WTC11 (cell line): ENCODE results near the gene LAMA3. TPM values are rescaled to one million over a fixed set of nuclear protein-coding genes. Genes with fewer than 3 reads are reported as not detected.
A peak's percentile ranks its signal among the peaks of the same experiment; 100 is the strongest.

Experiments
- ATAC-seq: fragments of 200-7000 bp; cut with Tn5 transposase; 2 replicates; pipeline ENCODE4 v1.10.0; 2021; ENCODE audit warnings: mild to moderate bottlenecking, moderate library complexity
- CTCF ChIA-PET: fragments of 300-600 bp; sonication (Branson Sonifier 250); formaldehyde crosslinking; loops from one replicate; lab custom pipeline; 2021; ENCODE audit warnings: antibody characterized with exemption; lab: Charles Lee
- POLR2A ChIA-PET: fragments of 350-600 bp; sonication (Branson Sonifier 250); formaldehyde crosslinking; loops from one replicate; lab custom pipeline; 2021; ENCODE audit warnings: antibody characterized with exemption; lab: Charles Lee
- DNase-seq: peaks from one replicate; pipeline ENCODE4 v3.0.0; 2021; ENCODE audit warnings: low spot score
- H3K27ac Mint-ChIP-seq: 2 replicates; pipeline ENCODE4 v1.8.0; 2021; ENCODE audit warnings: mixed read lengths
- H3K27me3 Mint-ChIP-seq: 2 replicates; pipeline ENCODE4 v1.8.0; 2021; ENCODE audit warnings: low read depth, mild to moderate bottlenecking, moderate library complexity, mixed read lengths
- H3K36me3 Mint-ChIP-seq: 2 replicates; pipeline ENCODE4 v1.8.0; 2021; ENCODE audit warnings: mixed read lengths
- H3K4me1 Mint-ChIP-seq: 2 replicates; pipeline ENCODE4 v1.8.0; 2022; ENCODE audit warnings: mixed read lengths
- H3K4me3 Mint-ChIP-seq: 2 replicates; pipeline ENCODE4 v1.8.0; 2021; ENCODE audit warnings: mild to moderate bottlenecking, moderate library complexity, mixed read lengths
- H3K9me3 Mint-ChIP-seq: 2 replicates; pipeline ENCODE4 v1.8.0; 2021; ENCODE audit warnings: mixed read lengths
- ELF4 ChIP-seq: sonication (generic); formaldehyde crosslinking; IDR thresholded peaks from 2 replicates; pipeline ENCODE4 v1.8.1; 2022; ENCODE audit warnings: low read depth, mild to moderate bottlenecking, moderate library complexity, missing genetic modification reagents
- FOXJ3 ChIP-seq: sonication (generic); formaldehyde crosslinking; IDR thresholded peaks from 2 replicates; pipeline ENCODE4 v1.9.0; 2021; ENCODE audit warnings: missing genetic modification reagents, mild to moderate bottlenecking, borderline replicate concordance
- FOXP1 ChIP-seq: sonication (generic); formaldehyde crosslinking; IDR thresholded peaks from 2 replicates; pipeline ENCODE4 v1.8.0; 2022; ENCODE audit warnings: missing genetic modification reagents, mild to moderate bottlenecking, moderate library complexity, borderline replicate concordance
- GTF2I ChIP-seq: fragments of 250-450 bp; sonication (Bioruptor Pico); conservative IDR thresholded peaks from 2 replicates; pipeline ENCODE4 v1.4.0; 2021; ENCODE audit warnings: mild to moderate bottlenecking
- MYBL2 ChIP-seq: sonication (generic); formaldehyde crosslinking; IDR thresholded peaks from 2 replicates; pipeline ENCODE4 v1.8.1; 2023; ENCODE audit warnings: mild to moderate bottlenecking, moderate library complexity, missing genetic modification reagents
- NR2C2 ChIP-seq: sonication (generic); formaldehyde crosslinking; IDR thresholded peaks from 2 replicates; pipeline ENCODE4 v1.8.0; 2022; ENCODE audit warnings: mild to moderate bottlenecking, missing genetic modification reagents
- OVOL2 ChIP-seq: fragments of 250-450 bp; sonication (Bioruptor Pico); IDR thresholded peaks from 2 replicates; pipeline ENCODE4 v1.9.0; 2021; ENCODE audit warnings: mild to moderate bottlenecking, borderline replicate concordance
- PRRX2 ChIP-seq: fragments of 250-450 bp; sonication (Bioruptor Pico); IDR thresholded peaks from 2 replicates; pipeline ENCODE4 v1.8.0; 2021; ENCODE audit warnings: mild to moderate bottlenecking
- SMAD3 ChIP-seq: sonication (generic); formaldehyde crosslinking; IDR thresholded peaks from 2 replicates; pipeline ENCODE4 v1.8.0; 2022; ENCODE audit warnings: missing genetic modification reagents, mild to moderate bottlenecking, borderline replicate concordance
- STAT6 ChIP-seq: sonication (generic); formaldehyde crosslinking; conservative IDR thresholded peaks from 2 replicates; pipeline ENCODE4 v1.8.1; 2023; ENCODE audit warnings: mild to moderate bottlenecking, low read depth, missing genetic modification reagents, moderate library complexity
- TP53 ChIP-seq: sonication (generic); formaldehyde crosslinking; IDR thresholded peaks from 2 replicates; pipeline ENCODE4 v1.8.1; 2023; ENCODE audit warnings: mild to moderate bottlenecking, missing genetic modification reagents
- ZBTB21 ChIP-seq: sonication (generic); formaldehyde crosslinking; IDR thresholded peaks from 2 replicates; pipeline ENCODE4 v1.8.1; 2023; ENCODE audit warnings: mild to moderate bottlenecking, missing genetic modification reagents, borderline replicate concordance
- ZNF232 ChIP-seq: sonication (generic); formaldehyde crosslinking; IDR thresholded peaks from 2 replicates; pipeline ENCODE4 v1.8.0; 2022; ENCODE audit warnings: mild to moderate bottlenecking, missing genetic modification reagents
- ZNF317 ChIP-seq: sonication (generic); formaldehyde crosslinking; IDR thresholded peaks from 2 replicates; pipeline ENCODE4 v1.8.1; 2023; ENCODE audit warnings: low read depth, mild to moderate bottlenecking, moderate library complexity, missing genetic modification reagents, borderline replicate concordance
- total RNA-seq: library from RNA; stranded (reverse); gene quantifications from 3 replicates; pipeline ENCODE4 v1.2.3, GENCODE V29; 2021
- TF ChIP-seq, protein P1 (sequence below): fragments of 250-450 bp; sonication (Bioruptor Pico); IDR thresholded peaks from 2 replicates; pipeline ENCODE4 v1.9.0; 2021; ENCODE audit warnings: mild to moderate bottlenecking
- TF ChIP-seq, protein P2 (sequence below): sonication (generic); formaldehyde crosslinking; IDR thresholded peaks from 2 replicates; pipeline ENCODE4 v1.8.0; 2022; ENCODE audit warnings: missing genetic modification reagents
- TF ChIP-seq, protein P3 (sequence below): fragments of 250-450 bp; sonication (Bioruptor Pico); IDR thresholded peaks from 2 replicates; pipeline ENCODE4 v1.9.0; 2021; ENCODE audit warnings: mild to moderate bottlenecking
- TF ChIP-seq, protein P4 (sequence below): fragments of 250-450 bp; sonication (Bioruptor Pico); IDR thresholded peaks from 2 replicates; pipeline ENCODE4 v2.1.2; 2022; ENCODE audit warnings: mild to moderate bottlenecking, moderate library complexity
- TF ChIP-seq, protein P5 (sequence below): sonication (generic); formaldehyde crosslinking; IDR thresholded peaks from 2 replicates; pipeline ENCODE4 v1.8.0; 2023; ENCODE audit warnings: missing genetic modification reagents
- TF ChIP-seq, protein P6 (sequence below): fragments of 250-450 bp; sonication (Bioruptor Pico); IDR thresholded peaks from 2 replicates; pipeline ENCODE4 v1.8.0; 2021; ENCODE audit warnings: mild to moderate bottlenecking

Gene LAMA3
- total RNA-seq, 1 experiment from 2014 or later = 0.83 TPM

DNA sequence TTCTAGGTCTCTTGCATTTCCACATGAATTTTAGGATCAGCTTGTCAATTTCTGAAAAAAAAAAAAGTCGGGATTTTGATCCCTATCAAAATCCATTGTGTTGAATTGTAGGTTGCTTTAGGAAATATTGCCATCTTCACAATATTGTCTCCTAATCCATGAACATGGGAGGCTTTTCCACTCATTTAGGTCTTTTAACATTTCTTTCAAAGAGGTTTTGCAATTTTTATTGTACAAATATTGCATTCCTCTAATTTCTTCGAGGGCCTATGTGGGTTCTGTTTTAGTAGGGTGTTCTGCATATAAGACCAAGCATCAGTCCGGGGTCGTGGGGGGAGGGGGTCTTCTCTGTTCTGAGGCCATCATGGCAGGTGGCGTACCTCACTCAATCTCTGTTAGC lies 725 bp upstream of the LAMA3 start:
- TF ChIP-seq FOXJ3 (CRISPR knock-in tag) (no peak), SMAD3 (CRISPR knock-in tag) (no peak), ZBTB21 (CRISPR knock-in tag) (no peak), PRRX2 (no peak), GTF2I (CRISPR knock-in tag) (no peak), FOXP1 (no peak), ZNF232 (CRISPR knock-in tag) (no peak), ZNF317 (no peak), STAT6 (no peak), MYBL2 (CRISPR knock-in tag) (no peak), OVOL2 (no peak)
- TF ChIP-seq, protein P1, sequence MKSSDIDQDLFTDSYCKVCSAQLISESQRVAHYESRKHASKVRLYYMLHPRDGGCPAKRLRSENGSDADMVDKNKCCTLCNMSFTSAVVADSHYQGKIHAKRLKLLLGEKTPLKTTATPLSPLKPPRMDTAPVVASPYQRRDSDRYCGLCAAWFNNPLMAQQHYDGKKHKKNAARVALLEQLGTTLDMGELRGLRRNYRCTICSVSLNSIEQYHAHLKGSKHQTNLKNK = no peak
- TF ChIP-seq, protein P2, sequence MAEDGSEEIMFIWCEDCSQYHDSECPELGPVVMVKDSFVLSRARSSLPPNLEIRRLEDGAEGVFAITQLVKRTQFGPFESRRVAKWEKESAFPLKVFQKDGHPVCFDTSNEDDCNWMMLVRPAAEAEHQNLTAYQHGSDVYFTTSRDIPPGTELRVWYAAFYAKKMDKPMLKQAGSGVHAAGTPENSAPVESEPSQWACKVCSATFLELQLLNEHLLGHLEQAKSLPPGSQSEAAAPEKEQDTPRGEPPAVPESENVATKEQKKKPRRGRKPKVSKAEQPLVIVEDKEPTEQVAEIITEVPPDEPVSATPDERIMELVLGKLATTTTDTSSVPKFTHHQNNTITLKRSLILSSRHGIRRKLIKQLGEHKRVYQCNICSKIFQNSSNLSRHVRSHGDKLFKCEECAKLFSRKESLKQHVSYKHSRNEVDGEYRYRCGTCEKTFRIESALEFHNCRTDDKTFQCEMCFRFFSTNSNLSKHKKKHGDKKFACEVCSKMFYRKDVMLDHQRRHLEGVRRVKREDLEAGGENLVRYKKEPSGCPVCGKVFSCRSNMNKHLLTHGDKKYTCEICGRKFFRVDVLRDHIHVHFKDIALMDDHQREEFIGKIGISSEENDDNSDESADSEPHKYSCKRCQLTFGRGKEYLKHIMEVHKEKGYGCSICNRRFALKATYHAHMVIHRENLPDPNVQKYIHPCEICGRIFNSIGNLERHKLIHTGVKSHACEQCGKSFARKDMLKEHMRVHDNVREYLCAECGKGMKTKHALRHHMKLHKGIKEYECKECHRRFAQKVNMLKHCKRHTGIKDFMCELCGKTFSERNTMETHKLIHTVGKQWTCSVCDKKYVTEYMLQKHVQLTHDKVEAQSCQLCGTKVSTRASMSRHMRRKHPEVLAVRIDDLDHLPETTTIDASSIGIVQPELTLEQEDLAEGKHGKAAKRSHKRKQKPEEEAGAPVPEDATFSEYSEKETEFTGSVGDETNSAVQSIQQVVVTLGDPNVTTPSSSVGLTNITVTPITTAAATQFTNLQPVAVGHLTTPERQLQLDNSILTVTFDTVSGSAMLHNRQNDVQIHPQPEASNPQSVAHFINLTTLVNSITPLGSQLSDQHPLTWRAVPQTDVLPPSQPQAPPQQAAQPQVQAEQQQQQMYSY (CRISPR knock-in tag) = no peak
- TF ChIP-seq, protein P3, sequence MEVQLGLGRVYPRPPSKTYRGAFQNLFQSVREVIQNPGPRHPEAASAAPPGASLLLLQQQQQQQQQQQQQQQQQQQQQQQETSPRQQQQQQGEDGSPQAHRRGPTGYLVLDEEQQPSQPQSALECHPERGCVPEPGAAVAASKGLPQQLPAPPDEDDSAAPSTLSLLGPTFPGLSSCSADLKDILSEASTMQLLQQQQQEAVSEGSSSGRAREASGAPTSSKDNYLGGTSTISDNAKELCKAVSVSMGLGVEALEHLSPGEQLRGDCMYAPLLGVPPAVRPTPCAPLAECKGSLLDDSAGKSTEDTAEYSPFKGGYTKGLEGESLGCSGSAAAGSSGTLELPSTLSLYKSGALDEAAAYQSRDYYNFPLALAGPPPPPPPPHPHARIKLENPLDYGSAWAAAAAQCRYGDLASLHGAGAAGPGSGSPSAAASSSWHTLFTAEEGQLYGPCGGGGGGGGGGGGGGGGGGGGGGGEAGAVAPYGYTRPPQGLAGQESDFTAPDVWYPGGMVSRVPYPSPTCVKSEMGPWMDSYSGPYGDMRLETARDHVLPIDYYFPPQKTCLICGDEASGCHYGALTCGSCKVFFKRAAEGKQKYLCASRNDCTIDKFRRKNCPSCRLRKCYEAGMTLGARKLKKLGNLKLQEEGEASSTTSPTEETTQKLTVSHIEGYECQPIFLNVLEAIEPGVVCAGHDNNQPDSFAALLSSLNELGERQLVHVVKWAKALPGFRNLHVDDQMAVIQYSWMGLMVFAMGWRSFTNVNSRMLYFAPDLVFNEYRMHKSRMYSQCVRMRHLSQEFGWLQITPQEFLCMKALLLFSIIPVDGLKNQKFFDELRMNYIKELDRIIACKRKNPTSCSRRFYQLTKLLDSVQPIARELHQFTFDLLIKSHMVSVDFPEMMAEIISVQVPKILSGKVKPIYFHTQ (CRISPR knock-in tag) = no peak
- Mint-ChIP-seq H3K9me3 (peaks cover 6% of the 10 kb centered on the region; the same call in 1 of the 2 replicates), H3K27ac (no peak overlapping the region), H3K27me3 (peaks cover 66% of the 10 kb centered on the region), H3K4me1 (peaks cover 8% of the 10 kb centered on the region), H3K4me3 (peak overlapping the region; percentile 63), H3K36me3 (no peaks in the 10 kb centered on the region)
- ChIA-PET CTCF (interaction anchor here (1.5 kb wide), 1 partner anchor 66 kb away, joined by 3 read pairs; no protein-coding TSS in a partner anchor), POLR2A (no interaction called here)
- ATAC-seq (no peak), DNase-seq (no peak)

- DNase-seq (peak; percentile 60), ATAC-seq (peak; percentile 67)
- Mint-ChIP-seq H3K4me3 (peak overlapping the region; percentile 70), H3K4me1 (peaks cover 8% of the 10 kb centered on the region), H3K9me3 (peaks cover under 1% of the 10 kb centered on the region; the same call in 1 of the 2 replicates), H3K27me3 (peaks cover 54% of the 10 kb centered on the region), H3K27ac (no peak overlapping the region), H3K36me3 (no peaks in the 10 kb centered on the region)
- POLR2A ChIA-PET = no interaction called here
- CTCF ChIA-PET = no interaction called here
- TF ChIP-seq, protein P4, sequence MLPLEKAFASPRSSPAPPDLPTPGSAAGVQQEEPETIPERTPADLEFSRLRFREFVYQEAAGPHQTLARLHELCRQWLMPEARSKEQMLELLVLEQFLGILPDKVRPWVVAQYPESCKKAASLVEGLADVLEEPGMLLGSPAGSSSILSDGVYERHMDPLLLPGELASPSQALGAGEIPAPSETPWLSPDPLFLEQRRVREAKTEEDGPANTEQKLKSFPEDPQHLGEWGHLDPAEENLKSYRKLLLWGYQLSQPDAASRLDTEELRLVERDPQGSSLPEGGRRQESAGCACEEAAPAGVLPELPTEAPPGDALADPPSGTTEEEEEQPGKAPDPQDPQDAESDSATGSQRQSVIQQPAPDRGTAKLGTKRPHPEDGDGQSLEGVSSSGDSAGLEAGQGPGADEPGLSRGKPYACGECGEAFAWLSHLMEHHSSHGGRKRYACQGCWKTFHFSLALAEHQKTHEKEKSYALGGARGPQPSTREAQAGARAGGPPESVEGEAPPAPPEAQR (CRISPR knock-in tag) = no peak
- TF ChIP-seq, protein P5, sequence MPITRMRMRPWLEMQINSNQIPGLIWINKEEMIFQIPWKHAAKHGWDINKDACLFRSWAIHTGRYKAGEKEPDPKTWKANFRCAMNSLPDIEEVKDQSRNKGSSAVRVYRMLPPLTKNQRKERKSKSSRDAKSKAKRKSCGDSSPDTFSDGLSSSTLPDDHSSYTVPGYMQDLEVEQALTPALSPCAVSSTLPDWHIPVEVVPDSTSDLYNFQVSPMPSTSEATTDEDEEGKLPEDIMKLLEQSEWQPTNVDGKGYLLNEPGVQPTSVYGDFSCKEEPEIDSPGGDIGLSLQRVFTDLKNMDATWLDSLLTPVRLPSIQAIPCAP (CRISPR knock-in tag) = peak; percentile 63; the same call in 1 of the 2 replicates
- TF ChIP-seq, protein P1 = no peak
- TF ChIP-seq ELF4 (CRISPR knock-in tag) = no peak
- TF ChIP-seq TP53 (CRISPR knock-in tag) = peak; percentile 59
- TF ChIP-seq, protein P6, sequence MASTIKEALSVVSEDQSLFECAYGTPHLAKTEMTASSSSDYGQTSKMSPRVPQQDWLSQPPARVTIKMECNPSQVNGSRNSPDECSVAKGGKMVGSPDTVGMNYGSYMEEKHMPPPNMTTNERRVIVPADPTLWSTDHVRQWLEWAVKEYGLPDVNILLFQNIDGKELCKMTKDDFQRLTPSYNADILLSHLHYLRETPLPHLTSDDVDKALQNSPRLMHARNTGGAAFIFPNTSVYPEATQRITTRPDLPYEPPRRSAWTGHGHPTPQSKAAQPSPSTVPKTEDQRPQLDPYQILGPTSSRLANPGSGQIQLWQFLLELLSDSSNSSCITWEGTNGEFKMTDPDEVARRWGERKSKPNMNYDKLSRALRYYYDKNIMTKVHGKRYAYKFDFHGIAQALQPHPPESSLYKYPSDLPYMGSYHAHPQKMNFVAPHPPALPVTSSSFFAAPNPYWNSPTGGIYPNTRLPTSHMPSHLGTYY (CRISPR knock-in tag) = no peak
- TF ChIP-seq MYBL2 (CRISPR knock-in tag) = peak; percentile 70; the same call in 1 of the 2 replicates
- no peak for TF ChIP-seq NR2C2 (CRISPR knock-in tag)
These were observed 607 bp downstream of the LAMA3 start for GRCh38 chr18:23689616-23690504.
